HepG2 (cell line): ENCODE results near the gene PFN4. TPM values are rescaled to one million over a fixed set of nuclear protein-coding genes. Genes with fewer than 3 reads are reported as not detected.

Experiments
- CEBPG ChIP-seq: IDR thresholded peaks from 2 replicates; pipeline ENCODE4 v1.6.1; 2016
- IKZF1 ChIP-seq: fragments of 450-650 bp; IDR thresholded peaks from 2 replicates; pipeline ENCODE4 v1.7.1; 2016
- KLF13 ChIP-seq: sonication (generic); formaldehyde crosslinking; IDR thresholded peaks from 2 replicates; pipeline ENCODE4 v1.4.0; 2020; ENCODE audit warnings: mild to moderate bottlenecking, missing genetic modification reagents
- KMT2B ChIP-seq: IDR thresholded peaks from 2 replicates; pipeline ENCODE4 v1.6.1; 2016; ENCODE audit warnings: missing genetic modification reagents, missing compliant biosample characterization
- MEF2D ChIP-seq: sonication (generic); formaldehyde crosslinking; IDR thresholded peaks from 2 replicates; pipeline ENCODE4 v1.5.1; 2020; ENCODE audit warnings: mild to moderate bottlenecking, missing genetic modification reagents
- RARG ChIP-seq: sonication (generic); formaldehyde crosslinking; IDR thresholded peaks from 2 replicates; pipeline ENCODE4 v1.4.0; 2020; ENCODE audit warnings: low read depth, mild to moderate bottlenecking, missing genetic modification reagents
- ZIK1 ChIP-seq: sonication (generic); formaldehyde crosslinking; IDR thresholded peaks from 2 replicates; pipeline ENCODE4 v1.5.0; 2020; ENCODE audit warnings: mild to moderate bottlenecking, low read depth, missing genetic modification reagents, borderline replicate concordance
- ZNF225 ChIP-seq: sonication (generic); formaldehyde crosslinking; IDR thresholded peaks from 2 replicates; pipeline ENCODE4 v1.4.0; 2020; ENCODE audit warnings: mild to moderate bottlenecking, missing genetic modification reagents
- ZNF326 ChIP-seq: sonication (generic); formaldehyde crosslinking; IDR thresholded peaks from 2 replicates; pipeline ENCODE4 v1.4.0; 2020; ENCODE audit warnings: missing genetic modification reagents, borderline replicate concordance
- ZNF577 ChIP-seq: sonication (generic); formaldehyde crosslinking; IDR thresholded peaks from 2 replicates; pipeline ENCODE4 v1.4.0; 2020; ENCODE audit warnings: mild to moderate bottlenecking, low read depth, missing genetic modification reagents, borderline replicate concordance
- ZNF644 ChIP-seq: IDR thresholded peaks from 2 replicates; pipeline ENCODE4 v1.6.1; 2016; ENCODE audit warnings: low read depth
- ZNF674 ChIP-seq: sonication (generic); formaldehyde crosslinking; IDR thresholded peaks from 2 replicates; pipeline ENCODE4 v1.5.0; 2020; ENCODE audit warnings: low read depth, mild to moderate bottlenecking, missing genetic modification reagents
- ZNF768 ChIP-seq: sonication (generic); formaldehyde crosslinking; IDR thresholded peaks from 2 replicates; pipeline ENCODE4 v1.4.0; 2020; ENCODE audit warnings: missing genetic modification reagents
- ZNF792 ChIP-seq: IDR thresholded peaks from 2 replicates; pipeline ENCODE4 v1.6.1; 2016
- ZNF83 ChIP-seq: sonication (generic); formaldehyde crosslinking; IDR thresholded peaks from 2 replicates; pipeline ENCODE4 v1.4.0; 2020; ENCODE audit warnings: missing genetic modification reagents, mild to moderate bottlenecking, borderline replicate concordance
- ZSCAN20 ChIP-seq: sonication (generic); formaldehyde crosslinking; IDR thresholded peaks from 2 replicates; pipeline ENCODE4 v1.4.0; 2020; ENCODE audit warnings: missing genetic modification reagents, mild to moderate bottlenecking, borderline replicate concordance
- polyA plus RNA-seq, 8 experiments: library from polyadenylated mRNA; depleted of rRNA in 3 of 8; stranded (reverse) in 7 of 8; unstranded in 1 of 8; fragments of >200 nt; fragmentation: Illumina TruSeq in 4 of 8; extraction: Trizol in 4 of 8; gene quantifications; 2 replicates each; pipeline versions ENCODE4 v1.2.1 to v1.2.3, GENCODE V29; 2011 to 2016; ENCODE audit warnings: low read depth in 4 of 8, missing spikeins in 1 of 8, mixed read lengths in 1 of 8; ENCODE audit not compliant: insufficient read depth in 1 of 8
- total RNA-seq, 5 experiments: library from RNA; depleted of rRNA; stranded (reverse); fragments of >200 nt; fragmentation: Illumina TruSeq; extraction: Trizol; gene quantifications; 2 replicates each; pipeline ENCODE4 v1.2.3, GENCODE V29; 2016; ENCODE audit warnings: low read depth in 1 of 5
- TF ChIP-seq, protein P1 (sequence below): sonication (generic); formaldehyde crosslinking; IDR thresholded peaks from 2 replicates; pipeline ENCODE4 v1.5.1; 2020; ENCODE audit warnings: missing genetic modification reagents, mild to moderate bottlenecking, borderline replicate concordance
- TF ChIP-seq, protein P2 (sequence below): sonication (generic); formaldehyde crosslinking; conservative IDR thresholded peaks from 2 replicates; pipeline ENCODE4 v1.4.0; 2020; ENCODE audit warnings: missing genetic modification reagents
- TF ChIP-seq, protein P3 (sequence below): sonication (generic); formaldehyde crosslinking; IDR thresholded peaks from 2 replicates; pipeline ENCODE4 v1.4.0; 2020; ENCODE audit warnings: missing genetic modification reagents, borderline replicate concordance
- TF ChIP-seq, protein P4 (sequence below): sonication (generic); formaldehyde crosslinking; IDR thresholded peaks from 2 replicates; pipeline ENCODE4 v1.8.0; 2022; ENCODE audit warnings: missing genetic modification reagents, low read depth, mild to moderate bottlenecking, borderline replicate concordance
- TF ChIP-seq, protein P5 (sequence below): sonication (generic); formaldehyde crosslinking; IDR thresholded peaks from 2 replicates; pipeline ENCODE4 v1.4.0; 2020; ENCODE audit warnings: mild to moderate bottlenecking, missing genetic modification reagents
- TF ChIP-seq, protein P6 (sequence below): sonication (generic); formaldehyde crosslinking; IDR thresholded peaks from 2 replicates; pipeline ENCODE4 v1.8.0; 2022; ENCODE audit warnings: missing genetic modification reagents, mild to moderate bottlenecking, inconsistent platforms, borderline replicate concordance

Gene PFN4
- total and polyA plus RNA-seq, 2 of the 13 experiments (the other 11 are each of a cell fraction or from before 2014, with no cell fraction given), result 0.12 to 0.20 TPM

DNA sequence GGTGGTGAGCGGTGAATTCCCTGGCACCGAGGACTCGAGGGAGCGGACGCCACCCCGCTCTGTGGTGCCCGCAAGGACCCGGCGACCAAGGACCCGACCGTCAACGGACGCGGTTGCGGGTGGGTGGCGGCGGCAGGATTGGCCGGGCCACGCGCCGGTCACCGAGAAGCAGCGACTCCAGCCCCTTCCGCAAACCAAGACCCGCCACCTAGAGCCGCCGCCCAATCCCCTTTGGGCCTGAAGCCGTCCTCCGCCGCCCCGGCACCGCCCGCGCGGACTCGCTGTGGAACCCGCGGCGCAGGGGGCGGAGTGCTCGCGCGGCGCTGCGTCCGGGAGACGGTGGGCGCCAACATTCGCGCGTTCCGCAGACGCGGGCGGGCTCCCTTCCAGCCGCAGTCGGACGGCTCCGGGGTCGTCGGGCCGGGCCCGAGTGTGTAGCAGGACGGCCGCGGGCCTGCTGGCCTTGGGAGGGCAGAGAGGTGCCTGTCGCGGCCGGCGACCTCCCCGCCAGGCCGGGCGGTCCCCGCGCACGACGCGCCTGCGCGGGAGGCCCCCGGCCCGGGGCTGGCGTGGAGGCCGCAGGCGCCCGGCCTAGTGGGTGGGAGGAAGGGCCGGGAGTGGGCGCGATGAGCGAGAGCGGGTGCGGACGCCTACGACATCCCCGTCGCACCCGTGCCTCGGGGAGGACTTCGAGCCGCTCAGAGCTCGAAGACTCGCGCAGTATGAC lies at the start of gene PFN4, which contains the start of gene FAM228B (continued):
- TF ChIP-seq, protein P1, sequence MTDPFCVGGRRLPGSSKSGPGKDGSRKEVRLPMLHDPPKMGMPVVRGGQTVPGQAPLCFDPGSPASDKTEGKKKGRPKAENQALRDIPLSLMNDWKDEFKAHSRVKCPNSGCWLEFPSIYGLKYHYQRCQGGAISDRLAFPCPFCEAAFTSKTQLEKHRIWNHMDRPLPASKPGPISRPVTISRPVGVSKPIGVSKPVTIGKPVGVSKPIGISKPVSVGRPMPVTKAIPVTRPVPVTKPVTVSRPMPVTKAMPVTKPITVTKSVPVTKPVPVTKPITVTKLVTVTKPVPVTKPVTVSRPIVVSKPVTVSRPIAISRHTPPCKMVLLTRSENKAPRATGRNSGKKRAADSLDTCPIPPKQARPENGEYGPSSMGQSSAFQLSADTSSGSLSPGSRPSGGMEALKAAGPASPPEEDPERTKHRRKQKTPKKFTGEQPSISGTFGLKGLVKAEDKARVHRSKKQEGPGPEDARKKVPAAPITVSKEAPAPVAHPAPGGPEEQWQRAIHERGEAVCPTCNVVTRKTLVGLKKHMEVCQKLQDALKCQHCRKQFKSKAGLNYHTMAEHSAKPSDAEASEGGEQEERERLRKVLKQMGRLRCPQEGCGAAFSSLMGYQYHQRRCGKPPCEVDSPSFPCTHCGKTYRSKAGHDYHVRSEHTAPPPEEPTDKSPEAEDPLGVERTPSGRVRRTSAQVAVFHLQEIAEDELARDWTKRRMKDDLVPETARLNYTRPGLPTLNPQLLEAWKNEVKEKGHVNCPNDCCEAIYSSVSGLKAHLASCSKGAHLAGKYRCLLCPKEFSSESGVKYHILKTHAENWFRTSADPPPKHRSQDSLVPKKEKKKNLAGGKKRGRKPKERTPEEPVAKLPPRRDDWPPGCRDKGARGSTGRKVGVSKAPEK (CRISPR knock-in tag), result 0 out of 2 replicates have a peak, but pooled peaks have one; percentile 36
- TF ChIP-seq ZNF225 (CRISPR knock-in tag) (peak; percentile 79; the same call in 1 of the 2 replicates), ZIK1 (CRISPR knock-in tag) (peak; percentile 90), KMT2B (no peak), IKZF1 (no peak), ZNF577 (CRISPR knock-in tag) (no peak), MEF2D (no peak; the same call in 1 of the 2 replicates), CEBPG (CRISPR knock-in tag) (no peak), ZNF674 (CRISPR knock-in tag) (no peak), ZSCAN20 (CRISPR knock-in tag) (peak; percentile 41; the same call in 1 of the 2 replicates), ZNF644 (no peak), ZNF792 (CRISPR knock-in tag) (peak; percentile 73; the same call in 1 of the 2 replicates), ZNF326 (no peak), RARG (CRISPR knock-in tag) (no peak), KLF13 (CRISPR knock-in tag) (peak; percentile 70; the same call in 1 of the 2 replicates), ZNF83 (CRISPR knock-in tag) (peak; percentile 96; the same call in 1 of the 2 replicates), ZNF768 (peak; percentile 66)
- TF ChIP-seq, protein P2, sequence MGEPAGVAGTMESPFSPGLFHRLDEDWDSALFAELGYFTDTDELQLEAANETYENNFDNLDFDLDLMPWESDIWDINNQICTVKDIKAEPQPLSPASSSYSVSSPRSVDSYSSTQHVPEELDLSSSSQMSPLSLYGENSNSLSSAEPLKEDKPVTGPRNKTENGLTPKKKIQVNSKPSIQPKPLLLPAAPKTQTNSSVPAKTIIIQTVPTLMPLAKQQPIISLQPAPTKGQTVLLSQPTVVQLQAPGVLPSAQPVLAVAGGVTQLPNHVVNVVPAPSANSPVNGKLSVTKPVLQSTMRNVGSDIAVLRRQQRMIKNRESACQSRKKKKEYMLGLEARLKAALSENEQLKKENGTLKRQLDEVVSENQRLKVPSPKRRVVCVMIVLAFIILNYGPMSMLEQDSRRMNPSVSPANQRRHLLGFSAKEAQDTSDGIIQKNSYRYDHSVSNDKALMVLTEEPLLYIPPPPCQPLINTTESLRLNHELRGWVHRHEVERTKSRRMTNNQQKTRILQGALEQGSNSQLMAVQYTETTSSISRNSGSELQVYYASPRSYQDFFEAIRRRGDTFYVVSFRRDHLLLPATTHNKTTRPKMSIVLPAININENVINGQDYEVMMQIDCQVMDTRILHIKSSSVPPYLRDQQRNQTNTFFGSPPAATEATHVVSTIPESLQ (CRISPR knock-in tag), result 0 out of 2 replicates have a peak, but pooled peaks have one; percentile 48
- TF ChIP-seq, protein P3, sequence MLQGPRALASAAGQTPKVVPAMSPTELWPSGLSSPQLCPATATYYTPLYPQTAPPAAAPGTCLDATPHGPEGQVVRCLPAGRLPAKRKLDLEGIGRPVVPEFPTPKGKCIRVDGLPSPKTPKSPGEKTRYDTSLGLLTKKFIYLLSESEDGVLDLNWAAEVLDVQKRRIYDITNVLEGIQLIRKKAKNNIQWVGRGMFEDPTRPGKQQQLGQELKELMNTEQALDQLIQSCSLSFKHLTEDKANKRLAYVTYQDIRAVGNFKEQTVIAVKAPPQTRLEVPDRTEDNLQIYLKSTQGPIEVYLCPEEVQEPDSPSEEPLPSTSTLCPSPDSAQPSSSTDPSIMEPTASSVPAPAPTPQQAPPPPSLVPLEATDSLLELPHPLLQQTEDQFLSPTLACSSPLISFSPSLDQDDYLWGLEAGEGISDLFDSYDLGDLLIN (CRISPR knock-in tag), result no peak; the same call in 1 of the 2 replicates
- TF ChIP-seq, protein P4, sequence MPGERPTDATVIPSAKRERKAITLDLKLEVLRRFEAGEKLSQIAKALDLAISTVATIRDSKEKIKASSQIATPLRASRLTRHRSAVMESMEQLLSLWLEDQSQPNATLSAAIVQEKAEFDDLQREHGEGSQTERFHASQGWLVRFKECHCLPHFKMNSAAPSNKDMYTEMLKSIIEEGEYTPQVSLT (CRISPR knock-in tag), result no peak
- TF ChIP-seq, protein P5, sequence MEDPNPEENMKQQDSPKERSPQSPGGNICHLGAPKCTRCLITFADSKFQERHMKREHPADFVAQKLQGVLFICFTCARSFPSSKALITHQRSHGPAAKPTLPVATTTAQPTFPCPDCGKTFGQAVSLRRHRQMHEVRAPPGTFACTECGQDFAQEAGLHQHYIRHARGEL, result no peak
- TF ChIP-seq, protein P6, sequence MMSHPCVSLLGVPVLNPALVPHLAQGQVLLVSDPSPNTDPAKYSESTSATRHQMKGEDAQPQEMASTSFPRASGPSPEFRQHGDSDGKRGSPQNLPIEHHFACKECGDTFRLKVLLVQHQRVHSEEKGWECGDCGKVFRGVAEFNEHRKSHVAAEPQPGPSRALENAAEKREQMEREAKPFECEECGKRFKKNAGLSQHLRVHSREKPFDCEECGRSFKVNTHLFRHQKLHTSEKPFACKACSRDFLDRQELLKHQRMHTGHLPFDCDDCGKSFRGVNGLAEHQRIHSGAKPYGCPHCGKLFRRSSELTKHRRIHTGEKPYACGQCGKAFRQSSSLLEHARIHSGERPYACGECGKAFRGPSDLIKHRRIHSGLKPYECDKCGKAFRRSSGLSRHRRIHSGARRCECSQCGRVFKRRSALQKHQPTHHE, result no peak; the same call in none of the 2 replicates
